Measurements from ENCODE around the gene IKZF2.

- TF ChIP-seq CTCF (IDR thresholded peaks at IDR 0.05; ENCODE audit: low read depth, low read length) (no peak), MAX (IDR thresholded peaks at IDR 0.05; ENCODE audit: low read depth, low read length) (no peak), POLR2A (IDR thresholded peaks at IDR 0.05; ENCODE audit: extremely low read depth, insufficient read length) (no peak)
Observed at GRCh38 chr2:213036836-213037235, 114.6 kb downstream of the IKZF2 start.
